Karpas-422 (cell line): Measurements from ENCODE around the gene NSFL1C. TPM values are rescaled to one million over a fixed set of nuclear protein-coding genes. Genes with fewer than 3 reads are reported as not detected.
"Not testable (repeated sequence)": the region's sequence is repeated elsewhere in the genome, so short reads cannot be mapped to it uniquely, and the experiment has no call there.

Source experiments
- DNase-seq: peaks from one replicate; pipeline ENCODE4 v3.0.0-alpha.2; 2015
- H2AFZ ChIP-seq: fragments of 200-600 bp; sonication (generic); 2 replicates; pipeline ENCODE4 v1.6.1; 2014; ENCODE audit warnings: antibody characterized with exemption, low read length, mixed read lengths
- H3K27ac ChIP-seq: fragments of 200-600 bp; sonication (generic); 2 replicates; pipeline ENCODE4 v1.5.1; 2014; ENCODE audit warnings: mild to moderate bottlenecking, low read length, moderate library complexity
- H3K27me3 ChIP-seq: fragments of 200-600 bp; sonication (generic); 2 replicates; pipeline ENCODE4 v1.6.1; 2014; ENCODE audit warnings: low read length, mixed read lengths
- H3K36me3 ChIP-seq: fragments of 200-600 bp; sonication (generic); 2 replicates; pipeline ENCODE4 v1.6.1; 2014; ENCODE audit warnings: low read length, mixed read lengths; ENCODE audit not compliant: insufficient read depth
- H3K4me1 ChIP-seq: fragments of 200-600 bp; sonication (generic); 2 replicates; pipeline ENCODE4 v1.6.1; 2014; ENCODE audit warnings: mild to moderate bottlenecking, low read length, mixed read lengths
- H3K4me2 ChIP-seq: fragments of 200-600 bp; sonication (generic); 2 replicates; pipeline ENCODE4 v1.6.1; 2014; ENCODE audit warnings: low read length, low read depth, mild to moderate bottlenecking; ENCODE audit not compliant: poor library complexity, severe bottlenecking
- H3K4me3 ChIP-seq: fragments of 200-600 bp; sonication (generic); 2 replicates; pipeline ENCODE4 v1.5.1; 2014; ENCODE audit warnings: mild to moderate bottlenecking, antibody characterized with exemption, low read length, mixed read lengths
- H3K79me2 ChIP-seq: fragments of 200-600 bp; sonication (generic); 2 replicates; pipeline ENCODE4 v1.6.1; 2014; ENCODE audit warnings: mild to moderate bottlenecking, low read length, mixed read lengths
- H3K9ac ChIP-seq: fragments of 200-600 bp; sonication (generic); 2 replicates; pipeline ENCODE4 v1.6.0; 2014; ENCODE audit warnings: low read length
- H3K9me2 ChIP-seq: fragments of 200-600 bp; sonication (generic), shearing (Covaris generic); replicated peaks from 2 replicates; pipeline ENCODE4 v1.6.0; 2014; ENCODE audit warnings: mild to moderate bottlenecking, low read length, moderate library complexity; ENCODE audit not compliant: insufficient read depth
- H3K9me3 ChIP-seq: fragments of 300-700, 200-600 bp; sonication (generic); 2 replicates; pipeline ENCODE4 v1.6.1; 2014; ENCODE audit warnings: low read length, mixed read lengths
- H4K20me1 ChIP-seq: fragments of 200-600 bp; sonication (generic); 2 replicates; pipeline ENCODE4 v1.6.1; 2014; ENCODE audit warnings: mild to moderate bottlenecking, antibody characterized with exemption, low read length, low read depth; ENCODE audit not compliant: insufficient read depth
- total RNA-seq: library from RNA; depleted of rRNA; stranded (reverse); fragments of >200 nt; shearing (Covaris generic); gene quantifications from 2 replicates; pipeline ENCODE4 v1.2.3, GENCODE V29; 2014; ENCODE audit warnings: low replicate concordance

Gene NSFL1C
- total RNA-seq, 1 experiment from 2014 or later: 19.4 TPM

DNA sequence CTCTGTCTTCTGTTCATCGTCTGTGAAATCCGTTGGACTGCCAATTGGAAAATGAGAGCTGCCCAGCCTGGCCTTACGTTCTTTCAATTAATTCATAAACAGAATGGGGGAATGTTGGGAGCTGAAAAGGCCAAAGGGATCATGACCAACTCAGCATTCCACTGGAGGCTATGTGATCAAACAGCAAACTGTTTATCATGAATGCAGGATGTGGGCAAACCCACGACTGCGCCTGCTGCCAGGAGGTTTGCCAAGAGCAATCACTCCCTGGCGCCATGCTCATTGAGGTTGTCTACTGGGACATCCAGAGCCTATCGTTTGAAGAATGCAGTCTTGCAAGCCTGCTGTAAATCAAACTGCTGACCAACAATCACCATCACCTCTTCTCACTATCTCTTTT lies 64.5 kb downstream of the NSFL1C start:
- Histone ChIP-seq H2AFZ (no peak overlapping the region), H3K4me3 (no peak overlapping the region), H3K36me3 (no peaks in the 10 kb centered on the region), H4K20me1 (no peaks in the 10 kb centered on the region), H3K27me3 (no peaks in the 10 kb centered on the region), H3K4me1 (peaks cover 19% of the 10 kb centered on the region), H3K9me3 (no peaks in the 10 kb centered on the region), H3K4me2 (no peak overlapping the region), H3K9ac (no peak overlapping the region), H3K27ac (no peak overlapping the region), H3K9me2 (no peaks in the 10 kb centered on the region), H3K79me2 (no peaks in the 10 kb centered on the region)
- DNase-seq: no peak

DNA sequence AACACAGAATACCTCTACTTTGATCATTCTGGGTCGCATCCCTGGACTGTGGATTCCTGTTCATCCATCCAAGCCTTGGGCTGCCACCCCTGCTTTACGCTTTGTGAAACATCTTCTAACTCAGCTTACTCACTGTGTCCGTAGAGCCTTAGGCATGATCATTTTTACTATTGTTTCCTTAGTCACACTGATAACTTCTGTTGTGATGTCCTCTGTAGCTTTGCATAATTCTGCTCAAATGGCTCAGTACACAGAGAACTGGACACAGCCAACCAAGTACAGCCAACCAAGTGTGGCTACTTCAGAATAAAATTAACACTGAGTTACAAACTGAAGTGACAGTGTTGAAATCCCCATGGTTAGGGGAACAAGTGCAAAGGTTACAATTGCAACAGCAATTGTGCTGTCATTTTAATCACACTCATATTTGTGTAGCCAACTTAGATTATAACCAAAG lies 65.2 kb downstream of the NSFL1C start:
- Histone ChIP-seq H3K4me3 (no peak overlapping the region), H3K4me2 (no peak overlapping the region), H3K4me1 (peaks cover 19% of the 10 kb centered on the region), H3K9me3 (no peaks in the 10 kb centered on the region), H3K79me2 (no peaks in the 10 kb centered on the region), H3K27me3 (no peaks in the 10 kb centered on the region), H4K20me1 (no peaks in the 10 kb centered on the region), H3K27ac (no peak overlapping the region), H3K9me2 (no peaks in the 10 kb centered on the region), H2AFZ (no peak overlapping the region), H3K9ac (no peak overlapping the region), H3K36me3 (no peaks in the 10 kb centered on the region)
- DNase-seq: no peak

DNA sequence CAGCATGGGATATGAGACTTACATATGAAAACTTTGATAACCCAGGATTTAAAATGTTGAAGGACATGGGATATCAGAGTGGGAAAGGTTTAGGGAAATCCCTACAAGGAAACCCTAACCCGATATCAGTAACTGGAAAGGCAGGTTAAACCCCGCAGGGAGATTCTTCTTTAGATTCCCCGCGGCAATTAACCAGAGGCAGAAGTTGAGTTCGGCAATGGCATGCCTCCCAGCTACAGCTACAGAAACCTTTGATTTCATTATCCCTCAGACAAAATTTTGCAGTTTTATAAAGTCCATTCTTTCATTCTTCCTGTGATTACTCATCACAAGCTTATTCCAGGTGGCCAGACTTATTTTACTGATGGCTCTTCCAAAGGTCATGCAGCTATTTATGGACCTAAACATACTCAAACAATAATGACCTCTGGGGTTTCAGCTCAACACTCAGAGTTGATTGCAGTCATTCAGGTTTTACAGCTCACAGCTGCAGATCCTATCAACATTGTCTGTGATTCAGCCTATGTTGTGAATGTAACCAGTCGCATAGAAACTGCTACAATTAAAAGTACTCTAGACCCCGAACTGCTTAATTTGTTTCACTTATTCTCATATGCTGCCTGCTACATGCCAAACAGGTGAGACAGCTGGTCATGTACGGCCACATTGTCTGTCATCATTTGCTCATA lies 66.8 kb downstream of the NSFL1C start:
- not testable (repeated sequence) for H3K9ac ChIP-seq, H3K9me2 ChIP-seq, DNase-seq, H3K36me3 ChIP-seq, H3K4me3 ChIP-seq, H3K27me3 ChIP-seq, H2AFZ ChIP-seq, H3K79me2 ChIP-seq, H4K20me1 ChIP-seq, H3K4me2 ChIP-seq, H3K27ac ChIP-seq, H3K9me3 ChIP-seq
- H3K4me1 ChIP-seq: peaks cover 19% of the 10 kb centered on the region

DNA sequence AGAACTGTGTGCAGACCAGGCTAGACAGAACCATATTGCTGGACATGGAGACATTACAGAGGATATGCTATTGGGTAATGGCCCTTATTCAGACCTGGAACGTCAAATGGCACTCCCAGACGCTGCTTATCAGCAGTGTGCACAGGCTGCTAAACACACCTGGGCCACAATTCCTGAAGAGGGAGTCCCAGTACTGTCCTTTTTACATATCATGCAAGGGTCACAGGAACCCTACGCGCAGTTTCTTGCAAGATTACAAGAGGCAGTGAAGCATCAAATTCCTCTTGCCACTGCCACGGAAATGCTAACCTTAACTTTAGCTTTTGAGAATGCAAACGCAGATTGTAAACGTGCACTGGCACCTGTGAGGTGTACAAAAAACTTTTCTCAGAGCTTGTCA lies 68.5 kb downstream of the NSFL1C start:
- not testable (repeated sequence) for H3K9me2 ChIP-seq, H3K27ac ChIP-seq, H2AFZ ChIP-seq, H3K79me2 ChIP-seq, H3K36me3 ChIP-seq, H3K9me3 ChIP-seq, H4K20me1 ChIP-seq, H3K27me3 ChIP-seq
- Histone ChIP-seq H3K4me1 (peaks cover 27% of the 10 kb centered on the region), H3K4me3 (peak overlapping the region; percentile 27; the same call in 1 of the 2 replicates), H3K4me2 (peak overlapping the region; percentile 65), H3K9ac (peak overlapping the region; percentile 12; the same call in 1 of the 2 replicates)
- DNase-seq: peak; percentile 73

DNA sequence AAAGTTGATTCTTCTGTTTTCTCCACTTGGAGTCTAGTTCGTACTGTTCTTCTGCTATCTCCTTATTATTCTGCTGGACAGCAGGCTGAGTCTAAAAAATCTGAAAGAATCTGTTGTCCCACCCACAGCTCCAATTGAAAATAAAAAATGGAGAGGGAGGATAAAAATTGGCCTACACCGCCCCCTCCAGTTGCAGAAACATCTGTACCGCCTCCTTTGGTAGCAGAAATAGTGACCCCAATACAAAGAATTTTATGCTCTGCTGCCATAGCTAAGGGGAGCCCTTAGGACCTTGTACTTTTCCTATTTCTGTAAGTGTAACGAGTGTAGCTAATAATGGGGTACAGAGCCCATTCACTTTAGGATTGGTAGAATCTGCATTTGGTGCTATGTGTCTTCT lies 68.9 kb downstream of the NSFL1C start:
- Histone ChIP-seq H3K4me1 (peaks cover 28% of the 10 kb centered on the region), H3K79me2 (peaks cover 1% of the 10 kb centered on the region), H3K9ac (0 out of 2 replicates have a peak overlapping the region, but pooled peaks have one; percentile 12), H3K4me3 (peak overlapping the region; percentile 27; the same call in 1 of the 2 replicates), H3K4me2 (peak overlapping the region; percentile 65), H4K20me1 (no peaks in the 10 kb centered on the region), H3K27me3 (no peaks in the 10 kb centered on the region), H3K27ac (no peak overlapping the region), H3K9me3 (no peaks in the 10 kb centered on the region), H2AFZ (no peak overlapping the region), H3K36me3 (no peaks in the 10 kb centered on the region), H3K9me2 (no peaks in the 10 kb centered on the region)
- DNase-seq: peak; percentile 69

DNA sequence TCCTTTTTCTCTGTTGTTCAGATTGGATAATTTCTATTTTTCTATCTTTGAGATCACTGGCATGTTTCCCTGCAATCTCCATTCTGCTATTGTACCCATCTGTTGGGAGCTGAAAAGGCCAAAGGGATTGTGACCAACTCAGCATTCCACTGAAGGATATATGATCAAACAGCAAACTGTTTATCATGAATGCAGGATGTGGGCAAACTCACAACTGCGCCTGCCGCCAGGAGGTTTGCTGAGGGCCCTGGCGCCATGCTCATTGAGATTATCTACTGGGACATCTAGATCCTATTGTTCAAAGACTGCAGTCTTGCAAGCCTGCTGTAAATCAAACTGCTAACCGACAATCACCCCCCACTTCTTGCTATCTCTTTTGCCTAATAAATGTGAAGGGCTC lies 69.9 kb downstream of the NSFL1C start:
- no peaks in the 10 kb centered on the region for H3K27me3 ChIP-seq
- H3K4me1 ChIP-seq: peaks cover 30% of the 10 kb centered on the region
- H3K9ac ChIP-seq: no peak overlapping the region
- H3K9me3 ChIP-seq: no peaks in the 10 kb centered on the region
- peaks cover 7% of the 10 kb centered on the region for H4K20me1 ChIP-seq
- no peak overlapping the region for H3K27ac ChIP-seq
- no peak overlapping the region for H2AFZ ChIP-seq
- H3K4me2 ChIP-seq: no peak overlapping the region
- no peaks in the 10 kb centered on the region for H3K36me3 ChIP-seq
- DNase-seq: no peak
- peaks cover 11% of the 10 kb centered on the region for H3K79me2 ChIP-seq
- no peaks in the 10 kb centered on the region for H3K9me2 ChIP-seq
- H3K4me3 ChIP-seq: no peak overlapping the region

DNA sequence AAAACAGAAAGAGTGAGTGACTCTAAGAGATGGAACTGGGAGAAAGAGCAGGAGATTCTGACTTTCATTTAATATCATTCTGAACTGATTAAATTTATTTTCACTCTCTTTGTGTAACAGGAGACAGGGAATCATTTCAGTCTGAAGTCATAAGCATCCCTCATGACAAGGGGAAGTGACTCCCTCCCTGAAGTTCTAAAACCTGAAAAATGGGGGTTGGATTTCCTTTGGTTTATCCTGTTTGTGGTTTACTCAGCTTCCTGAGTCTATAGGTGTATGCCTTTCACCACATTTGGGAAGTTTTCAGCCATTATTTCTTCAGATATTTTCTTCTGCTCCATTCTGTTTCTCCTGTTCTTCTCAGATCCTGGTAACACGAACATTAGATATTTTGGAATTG lies 70.4 kb downstream of the NSFL1C start:
- Histone ChIP-seq H3K4me2 (no peak overlapping the region), H3K9me3 (no peaks in the 10 kb centered on the region), H3K4me3 (no peak overlapping the region), H3K4me1 (peaks cover 35% of the 10 kb centered on the region), H3K9me2 (no peaks in the 10 kb centered on the region), H3K27ac (no peak overlapping the region), H3K79me2 (peaks cover 16% of the 10 kb centered on the region), H3K9ac (no peak overlapping the region), H2AFZ (no peak overlapping the region), H4K20me1 (peaks cover 11% of the 10 kb centered on the region), H3K36me3 (no peaks in the 10 kb centered on the region), H3K27me3 (no peaks in the 10 kb centered on the region)
- DNase-seq: no peak

DNA sequence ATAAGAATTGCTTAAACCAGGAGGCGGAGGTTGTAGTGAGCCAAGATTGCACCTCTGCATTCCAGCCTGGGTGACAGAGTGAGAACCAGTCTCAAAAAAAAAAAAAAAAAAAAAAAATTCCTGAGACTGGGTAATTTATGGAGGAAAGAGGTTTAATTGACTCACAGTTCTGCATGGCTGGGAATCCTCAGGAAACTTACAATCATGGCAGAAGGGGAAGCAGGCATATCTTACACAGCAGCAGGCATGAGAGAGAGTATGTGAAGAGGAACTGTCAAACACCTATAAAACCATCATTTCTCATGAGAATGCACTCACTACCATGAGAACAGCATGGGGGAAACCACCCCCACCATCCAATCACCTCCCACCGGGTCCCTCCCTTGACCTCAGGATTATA lies 72.0 kb downstream of the NSFL1C start:
- Histone ChIP-seq H3K9ac (no peak overlapping the region), H3K4me3 (no peak overlapping the region), H3K27ac (no peak overlapping the region), H3K36me3 (no peaks in the 10 kb centered on the region), H3K79me2 (peaks cover 31% of the 10 kb centered on the region), H4K20me1 (peaks cover 25% of the 10 kb centered on the region), H3K9me3 (no peaks in the 10 kb centered on the region), H3K9me2 (no peaks in the 10 kb centered on the region), H3K27me3 (no peaks in the 10 kb centered on the region), H3K4me2 (no peak overlapping the region), H3K4me1 (peaks cover 49% of the 10 kb centered on the region), H2AFZ (no peak overlapping the region)
- DNase-seq: no peak
